HG02610 (cell line): ENCODE results near the gene FOXN3.

Experiments
- ATAC-seq: cut with Tn5 transposase; IDR thresholded peaks from one replicate; pipeline ENCODE4 v1.9.1; 2021; ENCODE audit warnings: mild to moderate bottlenecking, moderate library complexity; ENCODE audit not compliant: unreplicated experiment

FOXN3 gene

GRCh38 chr14:89340200-89341181, 76.5 kb downstream of the FOXN3 start:
- no peak for ATAC-seq

- ATAC-seq: no peak
These were observed 77.5 kb downstream of the FOXN3 start for GRCh38 chr14:89339579-89339978.

- ATAC-seq: no peak
These were observed 77.9 kb downstream of the FOXN3 start for GRCh38 chr14:89339158-89339557.

DNA sequence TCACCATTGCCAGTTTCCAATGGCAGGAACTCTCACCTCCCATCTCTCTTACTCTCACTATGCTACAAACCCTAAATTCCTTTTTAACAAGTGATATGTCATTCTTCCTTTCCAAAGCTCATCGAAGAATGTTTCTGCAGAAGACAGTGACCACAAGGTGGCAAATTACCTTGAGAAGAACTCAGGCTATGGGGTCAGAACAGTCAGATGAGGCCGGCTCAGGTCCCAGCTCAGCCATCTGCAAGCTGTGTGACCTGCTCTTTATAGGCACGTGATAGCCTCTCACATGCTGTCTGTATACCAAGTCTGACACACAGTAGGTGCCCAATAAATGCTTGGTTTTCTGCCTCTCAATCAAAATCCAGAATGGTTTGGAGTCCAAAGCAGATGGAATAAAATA, 80.7 kb downstream of the FOXN3 start:
- ATAC-seq: no peak

GRCh38 chr14:89332031-89332430, 85.0 kb downstream of the FOXN3 start:
- ATAC-seq: no peak

DNA sequence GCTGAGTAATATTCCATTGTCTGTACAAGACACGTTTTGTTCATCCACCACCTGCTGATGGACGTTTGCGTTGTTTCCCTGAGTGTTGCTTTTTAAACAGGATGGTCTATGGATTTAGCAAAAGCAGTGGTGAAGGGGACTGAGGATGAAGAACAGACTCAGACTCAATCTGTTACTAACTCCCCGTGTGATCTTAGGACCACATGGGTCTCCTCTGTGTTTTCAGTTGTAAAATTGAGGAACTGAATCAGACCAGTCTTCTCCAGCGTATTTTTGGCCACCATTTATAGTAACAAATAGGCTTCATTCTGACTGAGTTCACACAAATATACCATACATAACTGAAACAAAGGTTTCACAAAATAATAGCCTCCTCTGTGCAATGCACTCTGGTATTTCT, 85.6 kb downstream of the FOXN3 start:
- ATAC-seq: peak; percentile 91

DNA sequence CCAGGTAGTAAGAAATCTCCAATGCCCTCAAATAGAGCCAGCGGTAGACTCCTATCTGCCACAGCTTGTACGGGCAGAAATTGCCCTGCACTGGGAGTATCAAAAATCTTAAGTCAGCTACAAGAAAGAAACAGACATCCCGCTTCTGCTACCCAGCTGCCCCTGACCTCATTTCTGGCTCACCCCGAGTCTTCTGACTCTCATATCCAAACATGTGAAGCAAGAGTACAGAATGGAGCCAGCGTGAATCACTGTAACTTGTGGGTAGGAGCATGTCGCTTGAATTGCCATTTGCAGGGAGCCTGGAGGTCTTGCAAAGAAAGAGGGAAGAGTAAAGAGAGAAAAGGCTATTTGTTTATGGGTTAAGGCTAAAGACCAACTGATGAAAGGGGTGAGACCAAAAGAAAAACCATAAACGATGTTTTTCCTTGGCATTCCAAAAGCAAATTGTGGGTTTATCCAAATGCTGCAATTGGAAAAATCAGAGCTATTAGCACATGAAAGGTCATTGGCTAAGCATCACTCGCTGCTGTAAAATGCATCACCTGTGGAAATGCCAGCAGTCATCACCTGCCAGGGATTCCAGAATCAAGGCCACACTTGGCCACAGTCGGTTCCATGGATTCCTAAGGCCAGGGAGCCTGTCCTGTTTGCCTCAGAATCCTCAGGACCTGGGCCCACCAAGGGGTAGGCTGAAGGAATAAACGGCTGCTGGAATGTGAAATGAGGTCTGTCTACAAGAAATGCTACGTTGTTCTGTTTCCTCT, 86.6 kb downstream of the FOXN3 start:
- ATAC-seq: no peak

DNA sequence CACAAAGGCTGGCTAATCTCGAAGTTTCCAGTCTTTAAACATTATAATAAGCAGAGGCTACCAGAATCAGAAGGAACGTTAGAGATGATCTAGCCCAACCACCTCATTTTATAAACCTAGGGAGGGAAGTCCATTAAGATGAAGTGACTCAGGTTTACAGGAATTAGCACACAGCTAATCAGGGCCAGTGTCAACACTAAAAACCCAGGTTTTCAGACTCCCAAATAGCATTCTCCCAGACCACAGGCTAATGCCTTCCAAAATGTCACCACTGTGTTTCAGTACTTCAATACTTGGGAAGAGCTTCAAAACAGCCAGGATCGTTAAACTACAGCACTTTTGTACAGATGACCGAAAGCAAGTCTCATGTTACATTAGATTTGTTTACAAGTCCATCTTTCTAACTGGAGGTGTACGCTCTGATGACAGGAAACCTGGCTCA, 89.2 kb downstream of the FOXN3 start:
- ATAC-seq: no peak

GRCh38 chr14:89325959-89326358, 91.1 kb downstream of the FOXN3 start:
- no peak for ATAC-seq

DNA sequence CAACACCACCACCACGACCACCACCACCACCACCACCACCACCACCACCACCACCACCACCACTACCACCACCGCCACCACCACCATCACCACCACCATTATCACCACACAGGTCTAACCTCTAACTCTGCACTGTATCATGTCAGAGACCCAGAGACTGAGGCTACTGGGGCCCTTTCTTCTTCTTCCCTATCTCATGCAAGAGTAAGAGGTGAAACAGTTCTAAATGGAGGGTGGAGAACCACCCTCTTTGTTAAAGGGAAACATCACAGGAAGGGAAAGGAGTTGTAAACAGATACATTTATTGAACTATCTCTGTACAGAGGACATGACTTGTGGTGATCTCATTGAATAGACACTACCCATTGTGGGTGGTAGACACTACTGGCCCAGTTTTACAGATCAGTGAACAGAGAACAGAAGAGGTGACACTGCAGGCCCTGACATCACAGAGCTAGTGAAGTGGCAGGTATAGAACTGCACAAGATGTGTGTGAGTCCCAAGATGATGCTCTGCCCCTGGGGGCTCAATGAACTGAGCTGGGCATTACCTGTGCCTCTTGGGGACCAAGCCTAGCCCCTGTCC, 91.6 kb downstream of the FOXN3 start:
- peak; percentile 59 for ATAC-seq

DNA sequence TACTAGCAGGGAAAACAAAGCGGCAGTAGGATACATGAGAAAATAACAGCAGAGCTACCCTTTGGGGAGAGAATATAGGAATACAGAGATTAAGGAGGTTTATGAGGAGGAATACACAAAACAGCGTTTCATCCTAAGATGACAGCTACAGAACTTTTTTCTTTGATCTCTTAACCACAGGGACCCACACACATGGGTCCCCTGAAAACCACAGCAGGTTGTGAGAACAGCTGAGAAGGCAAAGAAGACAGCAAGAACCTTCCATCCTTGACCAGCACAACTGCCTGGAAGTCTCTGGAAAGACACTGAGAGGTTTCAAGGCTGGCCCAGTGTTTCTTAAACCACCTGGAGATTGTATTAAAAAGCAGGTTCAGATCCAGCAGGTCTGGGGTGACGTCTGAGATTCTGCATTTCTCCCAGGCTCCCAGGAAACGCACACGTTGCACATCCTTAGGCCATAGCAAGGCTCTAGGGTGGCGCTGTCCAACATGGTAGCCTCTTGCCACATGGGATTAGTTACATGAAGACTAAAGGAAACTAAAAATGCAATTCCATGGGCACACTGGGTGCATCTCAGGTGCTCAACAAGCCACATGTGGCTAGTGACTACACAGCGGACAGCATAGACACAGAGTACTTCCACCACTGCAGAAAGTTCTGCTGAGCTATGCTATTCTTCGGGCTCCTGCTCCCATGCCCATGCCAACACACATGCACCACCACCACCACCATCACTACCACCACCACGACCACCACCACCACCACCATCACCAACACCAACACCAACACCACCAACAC, 92.3 kb downstream of the FOXN3 start:
- ATAC-seq: peak; percentile 77

DNA sequence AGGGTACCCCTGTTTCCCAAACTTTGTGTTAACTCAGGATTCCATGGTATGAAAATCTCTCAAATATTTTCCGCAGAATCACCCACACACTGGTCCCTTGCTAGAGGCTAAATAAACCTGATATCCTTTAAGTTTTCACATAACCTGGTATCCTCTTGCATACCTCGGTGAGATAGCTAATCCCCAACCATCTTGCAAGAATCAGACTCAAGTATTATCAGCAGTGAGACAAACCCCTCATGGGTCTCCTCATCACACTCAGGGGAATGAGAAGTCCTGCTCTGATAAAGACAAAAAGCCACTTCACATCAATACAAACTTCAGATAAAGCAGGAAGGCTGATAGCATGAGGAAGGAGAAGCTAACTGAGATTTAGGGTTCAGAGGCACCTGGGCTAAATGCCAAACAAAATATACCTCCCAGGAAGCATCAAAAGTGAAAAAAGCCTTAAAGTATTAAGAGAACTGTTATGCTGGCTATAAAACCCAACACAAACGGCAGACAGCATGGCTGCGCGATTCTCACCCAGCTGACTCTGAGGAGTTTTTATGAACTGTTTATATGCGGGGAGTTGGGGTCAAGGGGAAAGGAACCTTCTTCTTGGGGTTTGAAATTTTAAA, 96.5 kb downstream of the FOXN3 start:
- ATAC-seq: no peak

DNA sequence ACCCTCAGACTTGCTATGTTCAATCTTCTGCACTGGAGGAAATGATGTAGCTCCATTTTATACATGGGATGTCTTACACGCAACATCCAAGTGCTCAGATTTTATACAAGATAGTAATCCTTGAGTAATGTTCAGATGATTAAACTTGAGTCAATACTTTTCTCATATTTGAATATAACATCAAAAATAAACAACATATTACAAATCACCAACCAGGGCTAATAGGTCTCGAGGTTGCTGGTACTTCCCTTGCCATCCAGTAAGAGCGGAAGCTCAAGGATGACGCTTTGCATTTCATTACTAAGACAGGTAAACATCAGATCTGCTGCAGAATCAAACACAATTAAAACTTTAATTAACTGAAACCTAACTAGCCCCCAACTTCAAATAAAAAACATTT, 97.3 kb downstream of the FOXN3 start:
- no peak for ATAC-seq

- ATAC-seq: peak; percentile 66
These were observed 99.9 kb downstream of the FOXN3 start for GRCh38 chr14:89317051-89317691.

GRCh38 chr14:89315493-89316470, 101.3 kb downstream of the FOXN3 start:
- ATAC-seq: no peak

- ATAC-seq: no peak
These were observed 102.8 kb downstream of the FOXN3 start for GRCh38 chr14:89314274-89314673.

- no peak for ATAC-seq
These were observed 104.1 kb downstream of the FOXN3 start for GRCh38 chr14:89312932-89313331.

GRCh38 chr14:89310211-89310610, 106.8 kb downstream of the FOXN3 start:
- no peak for ATAC-seq
